Upper lobe of left lung (tissue), 4 donors: ENCODE measurements around the gene SAAL1.
"Not testable (repeated sequence)": the region's sequence is repeated elsewhere in the genome, so short reads cannot be mapped to it uniquely, and the experiment has no call there.

Source experiments
- CTCF ChIP-seq, 6 experiments: fragments of 450-650 bp in 4 of 6; fragments of 200-600 bp in 2 of 6; sonication (generic) in 2 of 6; IDR thresholded peaks; one replicate each; pipeline ENCODE4 v1.5.1; 2016 to 2019; ENCODE audit warnings: antibody characterized with exemption in 6 of 6
- POLR2A ChIP-seq, 4 donors: fragments of 450-650 bp; IDR thresholded peaks; one replicate each; pipeline ENCODE4 v1.5.1; 2016 to 2017; ENCODE audit warnings: antibody characterized with exemption in 4 of 4, mild to moderate bottlenecking in 2 of 4
- POLR2AphosphoS5 ChIP-seq, 2 donors: sonication (generic); formaldehyde crosslinking; IDR thresholded peaks; one replicate each; pipeline ENCODE4 v1.5.1; 2017; ENCODE audit warnings: antibody characterized with exemption in 2 of 2

GRCh38 chr11:18131115-18131514 lies 25.2 kb upstream of the SAAL1 start:
- not testable (repeated sequence) for TF ChIP-seq CTCF, POLR2A, POLR2AphosphoS5 (IDR thresholded peaks at IDR 0.05)
